Esophagus squamous epithelium (tissue), 5 donors: Measurements from ENCODE around the gene HSD17B12. TPM values are rescaled to one million over a fixed set of nuclear protein-coding genes. Genes with fewer than 3 reads are reported as not detected.

ENCODE experiments used
- DNase-seq: peaks from one replicate; lab custom pipeline; 2025; lab: John Stamatoyannopoulos, UW
- H3K27ac ChIP-seq, 4 donors: fragments of 200-600 bp; sonication (generic); one replicate each; pipeline ENCODE4 v1.5.1; 2016 to 2019; ENCODE audit warnings: mild to moderate bottlenecking in 1 of 4
- H3K27me3 ChIP-seq, 4 donors: fragments of 200-600 bp; sonication (generic); 1 replicate in 3 of 4; 2 replicates in 1 of 4; pipeline versions ENCODE4 v1.5.1 to v1.6.0; 2017 to 2021; ENCODE audit warnings: antibody characterized with exemption in 1 of 4
- H3K36me3 ChIP-seq, 3 donors: fragments of 200-600 bp; sonication (generic); one replicate each; pipeline ENCODE4 v1.5.1; 2016 to 2019
- H3K4me1 ChIP-seq, 3 donors: fragments of 200-600 bp; sonication (generic); one replicate each; pipeline ENCODE4 v1.5.1; 2017 to 2019
- H3K4me3 ChIP-seq, 4 donors: fragments of 200-600 bp; sonication (generic); 1 replicate in 3 of 4; 2 replicates in 1 of 4; pipeline ENCODE4 v1.5.1; 2016 to 2019; ENCODE audit warnings: mild to moderate bottlenecking in 2 of 4, moderate library complexity in 1 of 4
- H3K9me3 ChIP-seq, 3 donors: fragments of 200-600 bp; sonication (generic); one replicate each; pipeline ENCODE4 v1.5.1; 2016 to 2019
- POLR2A ChIP-seq, 4 donors: fragments of 450-650 bp; IDR thresholded peaks; one replicate each; pipeline ENCODE4 v1.6.1; 2017; ENCODE audit warnings: antibody characterized with exemption in 4 of 4, mild to moderate bottlenecking in 4 of 4, moderate library complexity in 3 of 4
- WGBS, 2 donors: methylation state at CpG; one replicate each; pipeline ENCODE4 v1.1.5; 2018; 5-methylcytosine and 5-hydroxymethylcytosine counted together
- intact Hi-C: fragments of 100-400 bp; cut with DNase I; formaldehyde crosslinking; loops from one replicate; pipeline ENCODE4 v1.15.0; 2022
- total RNA-seq, 4 donors: library from RNA; depleted of rRNA; stranded (reverse); fragments of >200 nt; gene quantifications; one replicate each; pipeline ENCODE4 v1.1.0, GENCODE V29; 2016
- TF ChIP-seq, protein P1 (sequence below), 6 experiments: fragments of 450-650 bp in 4 of 6; fragments of 200-600 bp in 2 of 6; sonication (generic) in 2 of 6; IDR thresholded peaks; one replicate each; pipeline ENCODE4 v1.5.1; 2016 to 2019; ENCODE audit warnings: antibody characterized with exemption in 6 of 6, mild to moderate bottlenecking in 4 of 6, moderate library complexity in 4 of 6
- donor health status: DM: yes; HTN: yes; CAD: no.

The HSD17B12 gene
- total RNA-seq, 4 donors from 2014 or later: 26.1 to 83.6 (median 59.1) TPM

DNA sequence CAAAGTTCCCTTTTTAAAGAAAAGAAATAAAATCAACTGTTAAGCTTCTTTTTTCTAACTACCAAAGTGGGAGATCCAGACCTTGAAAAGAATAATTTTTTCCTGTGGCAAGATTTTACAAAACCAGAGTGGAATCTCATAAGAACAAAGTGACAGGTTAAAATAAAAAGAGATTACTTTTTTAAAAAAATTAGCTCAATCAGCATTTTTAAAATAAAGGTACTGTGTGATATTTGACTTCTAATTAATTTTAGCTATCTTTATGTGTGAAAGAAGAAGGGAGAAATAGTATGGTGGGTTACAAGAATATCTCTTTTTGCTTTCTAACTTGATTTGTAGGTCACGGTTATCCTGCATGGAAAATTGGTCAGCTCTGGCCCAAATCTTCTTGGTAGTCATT lies 107.3 kb downstream of the HSD17B12 start:
- Histone ChIP-seq H3K9me3 (peaks cover 0 to 26% (median 12%) of the 10 kb centered on the region in 3 donors), H3K27me3 (no peaks in the 10 kb centered on the region), H3K36me3 (peaks cover 0 to 10% (median 0%) of the 10 kb centered on the region in 3 donors), H3K27ac (no peak overlapping the region), H3K4me3 (no peak overlapping the region), H3K4me1 (no peaks in the 10 kb centered on the region)
- TF ChIP-seq, protein P1, sequence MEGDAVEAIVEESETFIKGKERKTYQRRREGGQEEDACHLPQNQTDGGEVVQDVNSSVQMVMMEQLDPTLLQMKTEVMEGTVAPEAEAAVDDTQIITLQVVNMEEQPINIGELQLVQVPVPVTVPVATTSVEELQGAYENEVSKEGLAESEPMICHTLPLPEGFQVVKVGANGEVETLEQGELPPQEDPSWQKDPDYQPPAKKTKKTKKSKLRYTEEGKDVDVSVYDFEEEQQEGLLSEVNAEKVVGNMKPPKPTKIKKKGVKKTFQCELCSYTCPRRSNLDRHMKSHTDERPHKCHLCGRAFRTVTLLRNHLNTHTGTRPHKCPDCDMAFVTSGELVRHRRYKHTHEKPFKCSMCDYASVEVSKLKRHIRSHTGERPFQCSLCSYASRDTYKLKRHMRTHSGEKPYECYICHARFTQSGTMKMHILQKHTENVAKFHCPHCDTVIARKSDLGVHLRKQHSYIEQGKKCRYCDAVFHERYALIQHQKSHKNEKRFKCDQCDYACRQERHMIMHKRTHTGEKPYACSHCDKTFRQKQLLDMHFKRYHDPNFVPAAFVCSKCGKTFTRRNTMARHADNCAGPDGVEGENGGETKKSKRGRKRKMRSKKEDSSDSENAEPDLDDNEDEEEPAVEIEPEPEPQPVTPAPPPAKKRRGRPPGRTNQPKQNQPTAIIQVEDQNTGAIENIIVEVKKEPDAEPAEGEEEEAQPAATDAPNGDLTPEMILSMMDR (IDR thresholded peaks at IDR 0.05): no peak
- no peak for TF ChIP-seq POLR2A (IDR thresholded peaks at IDR 0.05)
- intact Hi-C loops: no loop called here
- no peak for DNase-seq
- 93 to 94% methylated on average over 1 of the region's 1 CpG for WGBS, 2 donors

DNA sequence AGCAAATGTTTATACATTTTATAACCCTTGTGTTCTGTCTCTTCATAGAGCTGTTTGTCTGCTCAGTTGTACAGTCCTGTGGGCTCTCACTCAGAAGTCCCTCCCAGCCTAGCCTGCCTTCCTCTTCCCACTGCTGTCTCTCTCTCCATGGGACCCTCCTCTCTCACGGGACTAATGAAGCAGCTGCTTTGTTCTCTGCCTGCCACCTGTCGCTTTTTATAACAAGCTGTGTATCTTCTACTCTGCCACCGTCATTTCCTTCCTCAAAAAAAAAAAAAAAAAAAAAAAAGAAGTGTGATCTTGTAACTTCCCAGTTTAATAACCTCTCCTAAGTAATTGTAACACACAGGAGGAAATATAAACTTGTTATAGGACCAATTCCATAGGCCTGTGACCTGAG lies 107.9 kb downstream of the HSD17B12 start:
- H3K4me3 ChIP-seq: no peak overlapping the region
- 54 to 65% methylated on average over 3 of the region's 3 CpGs for WGBS, 2 donors
- TF ChIP-seq POLR2A (IDR thresholded peaks at IDR 0.05): no peak
- TF ChIP-seq, protein P1 (IDR thresholded peaks at IDR 0.05): no peak
- H3K27ac ChIP-seq: no peak overlapping the region
- peaks cover 0 to 20% (median 12%) of the 10 kb centered on the region in 3 donors for H3K9me3 ChIP-seq
- intact Hi-C loops: no loop called here
- H3K36me3 ChIP-seq: peaks cover 0 to 10% (median 0%) of the 10 kb centered on the region in 3 donors
- no peaks in the 10 kb centered on the region for H3K4me1 ChIP-seq
- H3K27me3 ChIP-seq: no peaks in the 10 kb centered on the region
- no peak for DNase-seq

DNA sequence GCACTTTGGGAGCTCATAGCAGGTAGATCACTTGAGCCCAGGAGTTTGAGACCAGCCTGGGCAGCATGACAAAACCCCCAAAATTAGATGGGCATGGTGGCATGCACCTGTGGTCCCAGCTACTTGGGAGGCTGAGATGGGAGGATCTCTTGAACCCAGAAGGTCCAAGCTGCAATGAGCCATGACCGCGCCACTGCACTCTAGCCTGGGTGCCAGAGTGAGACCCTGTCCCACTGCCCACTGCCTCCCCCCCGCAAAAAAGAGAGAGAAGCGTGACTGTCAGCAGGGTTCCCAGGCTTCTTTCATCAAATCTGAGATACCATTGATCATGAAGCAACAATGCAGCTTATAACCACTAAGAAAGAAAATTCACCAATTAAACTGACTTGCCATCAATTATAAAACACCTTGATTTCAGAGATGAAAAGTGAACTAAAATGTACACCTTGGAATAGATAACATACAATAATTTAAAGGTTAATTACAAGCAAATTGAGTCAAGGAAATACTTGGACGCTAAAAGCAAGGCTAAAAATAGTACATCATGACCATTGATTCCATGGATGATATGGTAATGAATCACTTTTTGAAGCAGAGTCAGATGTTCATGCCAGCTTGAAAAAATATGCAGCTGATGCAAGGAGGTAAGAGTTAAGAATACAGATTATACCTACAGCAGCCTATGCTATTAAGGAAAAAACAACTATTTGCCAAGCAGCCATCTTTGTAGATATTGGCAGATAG lies 109.3 kb downstream of the HSD17B12 start:
- no peaks in the 10 kb centered on the region for H3K4me1 ChIP-seq
- H3K27me3 ChIP-seq: no peaks in the 10 kb centered on the region
- intact Hi-C loops: no loop called here
- peaks cover 0 to 15% (median 0%) of the 10 kb centered on the region in 3 donors for H3K36me3 ChIP-seq
- TF ChIP-seq, protein P1 (IDR thresholded peaks at IDR 0.05): no peak
- no peak for TF ChIP-seq POLR2A (IDR thresholded peaks at IDR 0.05)
- WGBS, 2 donors: 78 to 79% methylated on average over 5 of the region's 5 CpGs
- no peak for DNase-seq
- H3K27ac ChIP-seq: no peak overlapping the region
- H3K9me3 ChIP-seq: peaks cover 0 to 6% (median 2%) of the 10 kb centered on the region in 3 donors
- no peak overlapping the region for H3K4me3 ChIP-seq

GRCh38 chr11:43790444-43790794 lies 109.9 kb downstream of the HSD17B12 start:
- TF ChIP-seq, protein P1 (IDR thresholded peaks at IDR 0.05): no peak
- no peak for TF ChIP-seq POLR2A (IDR thresholded peaks at IDR 0.05)
- intact Hi-C loops: no loop called here
- Histone ChIP-seq H3K27me3 (no peaks in the 10 kb centered on the region), H3K9me3 (peaks cover 0 to under 1% (median 0%) of the 10 kb centered on the region in 3 donors), H3K27ac (no peak overlapping the region), H3K4me1 (no peaks in the 10 kb centered on the region), H3K4me3 (no peak overlapping the region), H3K36me3 (peaks cover 0 to 15% (median 0%) of the 10 kb centered on the region in 3 donors)
- WGBS, 2 donors: 78 to 98% methylated on average over 4 of the region's 4 CpGs
- no peak for DNase-seq

- no peak overlapping the region for H3K4me3 ChIP-seq
- intact Hi-C loops: no loop called here
- 94 to 100% methylated on average over 2 of the region's 2 CpGs for WGBS, 2 donors
- H3K36me3 ChIP-seq: peaks cover 0 to 34% (median 0%) of the 10 kb centered on the region in 3 donors
- no peaks in the 10 kb centered on the region for H3K4me1 ChIP-seq
- H3K27ac ChIP-seq: no peak overlapping the region
- TF ChIP-seq, protein P1 (IDR thresholded peaks at IDR 0.05): no peak
- no peak for TF ChIP-seq POLR2A (IDR thresholded peaks at IDR 0.05)
- no peaks in the 10 kb centered on the region for H3K27me3 ChIP-seq
- no peaks in the 10 kb centered on the region for H3K9me3 ChIP-seq
- no peak for DNase-seq
These were observed 116.8 kb downstream of the HSD17B12 start for GRCh38 chr11:43797337-43797736.
